ENCODE measurements around the gene SMYD4. TPM values are rescaled to one million over a fixed set of nuclear protein-coding genes. Genes with fewer than 3 reads are reported as not detected.
"Not testable (repeated sequence)": the region's sequence is repeated elsewhere in the genome, so short reads cannot be mapped to it uniquely, and the experiment has no call there.

SMYD4 gene
- total RNA-seq, 4 donors from 2014 or later, result 15.1 to 19.9 (median 17.5) TPM

- peaks cover 0 to 52% (median 0%) of the 10 kb centered on the region in 3 donors for H3K36me3 ChIP-seq
- H3K27me3 ChIP-seq, result no peaks in the 10 kb centered on the region
- H3K9me3 ChIP-seq, result no peaks in the 10 kb centered on the region
- no peak for DNase-seq (ENCODE audit: low spot score in 2 of 2)
- H3K4me1 ChIP-seq, result peaks cover 0 to 37% (median 12%) of the 10 kb centered on the region in 4 donors
- H3K27ac ChIP-seq, result peak overlapping the region; percentile 69 to 95 (median 92)
- TF ChIP-seq CTCF (IDR thresholded peaks at IDR 0.05) (no peak), EP300 (IDR thresholded peaks at IDR 0.05) (no peak), POLR2A (IDR thresholded peaks at IDR 0.05) (no peak)
- H3K4me3 ChIP-seq, result peak overlapping the region; percentile 83 to 93 (median 87)
- WGBS, 2 donors, result 2% methylated on average over 12 of the region's 13 CpGs
These were observed 498 bp downstream of the SMYD4 start for GRCh38 chr17:1829216-1829591.

- no peak for DNase-seq (ENCODE audit: low spot score in 2 of 2)
- WGBS, 2 donors, result 47 to 58% methylated on average over 7 of the region's 7 CpGs
- Histone ChIP-seq H3K4me3 (no peak overlapping the region), H3K27me3 (no peaks in the 10 kb centered on the region), H3K9me3 (no peaks in the 10 kb centered on the region), H3K27ac (no peak overlapping the region), H3K36me3 (peaks cover 0 to 19% (median 0%) of the 10 kb centered on the region in 3 donors), H3K4me1 (peaks cover 0 to 4% (median 0%) of the 10 kb centered on the region in 4 donors)
- no peak for TF ChIP-seq POLR2A (IDR thresholded peaks at IDR 0.05)
- TF ChIP-seq EP300 (IDR thresholded peaks at IDR 0.05), result no peak
- TF ChIP-seq CTCF (IDR thresholded peaks at IDR 0.05), result no peak
These were observed 9.0 kb downstream of the SMYD4 start for GRCh38 chr17:1820528-1821252.

- Histone ChIP-seq H3K36me3 (peaks cover 0 to 24% (median 0%) of the 10 kb centered on the region in 3 donors), H3K4me3 (no peak overlapping the region), H3K27ac (no peak overlapping the region), H3K27me3 (no peaks in the 10 kb centered on the region), H3K9me3 (no peaks in the 10 kb centered on the region), H3K4me1 (no peaks in the 10 kb centered on the region)
- no peak for DNase-seq (ENCODE audit: low spot score in 2 of 2)
- WGBS, 2 donors, result 82 to 83% methylated on average over 5 of the region's 5 CpGs
- TF ChIP-seq EP300 (IDR thresholded peaks at IDR 0.05) (peak in 1 of 2 donors; percentile 10), CTCF (IDR thresholded peaks at IDR 0.05) (no peak)
These were observed 16.6 kb downstream of the SMYD4 start for GRCh38 chr17:1813088-1813487.

- Histone ChIP-seq H3K9me3 (no peaks in the 10 kb centered on the region), H3K4me3 (no peak overlapping the region), H3K4me1 (no peaks in the 10 kb centered on the region), H3K27ac (no peak overlapping the region), H3K36me3 (peaks cover 0 to 29% (median 0%) of the 10 kb centered on the region in 3 donors), H3K27me3 (no peaks in the 10 kb centered on the region)
- 91 to 97% methylated on average over 20 of the region's 20 CpGs for WGBS, 2 donors
- TF ChIP-seq CTCF (IDR thresholded peaks at IDR 0.05), result no peak
- no peak for TF ChIP-seq EP300 (IDR thresholded peaks at IDR 0.05)
- no peak for TF ChIP-seq POLR2A (IDR thresholded peaks at IDR 0.05)
- DNase-seq (ENCODE audit: low spot score in 2 of 2), result no peak
These were observed 19.1 kb downstream of the SMYD4 start for GRCh38 chr17:1810450-1811103.

GRCh38 chr17:1809815-1810214 lies 19.9 kb downstream of the SMYD4 start:
- not testable (repeated sequence) for H3K27ac ChIP-seq; DNase-seq (ENCODE audit: low spot score in 2 of 2)
- 92 to 96% methylated on average over 8 of the region's 8 CpGs for WGBS, 2 donors

More at GRCh38 chr17:1809815-1810214, 19.9 kb downstream of the SMYD4 start:
- H3K4me1 ChIP-seq, H3K9me3 ChIP-seq, H3K4me3 ChIP-seq, H3K27me3 ChIP-seq: not testable (repeated sequence)
- H3K36me3 ChIP-seq, result peaks cover 0 to 29% (median 0%) of the 10 kb centered on the region in 3 donors

All from tibial nerve (tissue), 4 donors.